GM21825 (cell line): Measurements from ENCODE around the gene EMC8.

Experiments used
- ATAC-seq: cut with Tn5 transposase; IDR thresholded peaks from one replicate; pipeline ENCODE4 v1.9.1; 2021; ENCODE audit warnings: mild to moderate bottlenecking, moderate library complexity; ENCODE audit not compliant: unreplicated experiment

The EMC8 gene

DNA sequence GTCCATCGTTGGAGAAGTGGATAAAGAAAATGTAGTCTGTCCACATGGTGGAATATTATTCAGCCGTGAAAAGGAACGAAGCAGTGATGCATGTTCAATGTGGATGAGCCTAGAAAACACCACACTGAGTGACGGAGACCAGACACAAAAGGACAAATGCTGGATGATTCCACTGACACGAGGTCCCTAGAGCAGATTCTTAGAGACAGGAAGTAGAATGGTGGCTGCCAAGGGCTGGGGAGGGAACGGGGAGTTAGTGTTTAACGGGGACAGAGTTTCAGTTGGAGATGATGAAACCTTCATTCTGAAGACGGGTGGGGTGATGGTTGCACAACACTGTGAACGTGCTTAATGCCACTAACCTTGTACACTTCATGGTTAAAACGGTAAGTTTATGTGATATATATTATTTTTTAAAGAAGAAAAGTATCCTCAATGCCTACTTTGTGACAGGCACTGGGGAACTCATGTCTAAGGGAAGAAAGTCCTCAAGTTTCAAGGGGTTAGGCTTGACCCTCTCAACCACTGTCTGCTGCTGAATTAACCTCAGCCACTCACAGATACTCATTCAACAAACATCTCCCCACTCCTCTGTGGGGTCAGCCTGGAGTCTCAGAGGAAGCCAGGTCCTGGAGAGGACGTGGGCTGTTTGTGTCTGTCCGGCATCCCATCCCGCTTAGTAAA lies 66.0 kb downstream of the EMC8 start:
- no peak for ATAC-seq

DNA sequence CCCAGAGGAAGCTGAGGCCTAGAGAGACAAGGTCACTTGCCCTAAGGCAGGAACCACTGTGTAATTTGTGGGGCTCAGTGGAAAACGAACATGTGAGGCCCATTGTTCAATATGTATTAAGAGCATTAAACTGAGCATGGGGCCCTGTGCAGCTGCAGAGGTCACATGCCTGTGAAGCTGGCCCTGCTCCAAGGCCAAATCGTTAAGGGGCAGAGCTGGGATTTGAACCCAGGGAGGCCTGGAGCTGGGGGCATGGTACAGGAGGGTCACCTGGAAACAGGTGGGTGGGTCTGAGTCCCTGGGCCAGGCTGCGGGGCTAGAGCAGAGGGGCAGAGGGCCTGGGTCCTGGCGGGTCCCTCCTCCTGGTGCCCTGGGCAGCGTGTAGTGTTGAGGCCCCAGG lies 68.2 kb downstream of the EMC8 start:
- ATAC-seq: no peak

DNA sequence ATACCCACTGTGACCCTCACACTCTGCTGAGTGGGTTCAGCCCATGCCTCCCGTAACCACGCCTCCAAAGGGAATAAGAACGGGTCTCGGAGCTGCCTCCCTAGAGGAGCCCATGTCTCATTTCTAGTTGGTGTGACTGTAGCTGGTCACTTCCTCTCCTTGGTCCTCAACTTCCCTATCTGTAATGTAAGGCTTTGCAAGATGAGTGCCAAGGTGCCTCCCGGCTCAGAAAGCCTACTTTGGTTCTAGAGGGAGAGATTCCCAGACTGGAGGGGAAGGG lies 69.2 kb downstream of the EMC8 start:
- ATAC-seq: no peak

DNA sequence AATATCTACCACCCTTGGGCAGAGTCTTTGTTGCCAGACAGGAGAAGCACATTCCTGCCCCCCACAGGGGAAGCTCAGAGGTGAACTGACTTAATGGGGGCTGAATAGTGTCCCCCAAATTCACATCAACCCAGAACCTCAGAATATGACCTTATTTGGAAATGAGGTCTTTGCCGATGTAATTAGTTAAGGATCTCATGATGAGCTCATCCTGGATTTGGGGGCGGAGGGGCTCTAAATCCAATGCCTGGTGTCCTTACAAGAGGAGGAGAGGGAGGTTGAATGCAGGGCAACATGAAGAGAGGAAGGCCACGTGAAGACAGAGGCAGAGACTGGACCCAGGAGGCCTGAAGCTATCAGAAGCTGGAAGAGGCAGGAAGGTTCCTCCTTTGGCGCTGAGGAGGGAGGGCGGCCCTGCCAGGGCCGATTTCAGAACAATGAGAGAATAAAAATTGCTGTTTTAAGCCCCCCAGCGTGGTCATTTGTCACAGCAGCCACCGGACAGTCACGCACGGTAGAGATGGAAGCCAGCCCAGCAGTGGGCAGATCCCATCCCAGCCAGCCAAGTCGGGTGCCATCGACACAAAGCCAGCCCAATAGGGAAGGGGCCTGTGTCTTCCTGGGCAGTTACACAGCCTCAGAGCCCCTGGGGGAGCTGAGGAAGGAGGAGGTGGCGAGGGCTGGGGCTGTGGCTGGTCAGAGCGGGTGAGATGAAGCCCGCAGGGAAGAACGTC lies 69.7 kb downstream of the EMC8 start:
- no peak for ATAC-seq

DNA sequence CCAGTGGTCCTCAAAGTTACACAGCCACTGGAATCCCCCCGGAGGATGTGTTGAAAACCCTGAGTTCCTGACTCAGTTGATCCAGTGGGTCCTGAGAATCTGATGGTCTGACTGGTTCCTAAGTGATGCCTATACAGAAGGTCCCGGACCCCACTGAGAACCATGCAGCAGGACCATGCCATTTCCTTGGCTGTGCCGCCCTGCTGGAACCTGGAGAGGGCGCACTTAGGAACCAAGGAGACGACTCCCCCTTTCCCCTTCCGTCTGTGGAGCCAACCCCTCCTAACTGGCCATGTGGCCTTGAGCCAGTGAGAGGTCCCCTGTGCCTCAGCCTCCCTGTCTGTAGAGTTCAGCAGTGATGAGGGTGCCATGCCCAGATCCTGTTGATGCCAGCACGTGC lies 70.5 kb downstream of the EMC8 start:
- no peak for ATAC-seq
